ENCODE results near the gene LY6G6F.

Gene LY6G6F

GRCh38 chr6:31700740-31701401 lies 5.8 kb upstream of the LY6G6F start:
- CTCF ChIA-PET, result interaction anchor here (1.6 kb wide), 1 partner anchor 69 kb away, joined by 5 read pairs; no protein-coding TSS in a partner anchor
- POLR2A ChIA-PET, result interaction anchor here (0.6 kb wide), 1 partner anchor 126 kb away, joined by 3 read pairs; no protein-coding TSS in a partner anchor
- TF ChIP-seq CTCF (IDR thresholded peaks at IDR 0.05; ENCODE audit: control extremely low read depth, extremely low read depth, low read depth, missing control alignments), result no peak
- DNase-seq (ENCODE audit: extremely low spot score), result no peak

DNA sequence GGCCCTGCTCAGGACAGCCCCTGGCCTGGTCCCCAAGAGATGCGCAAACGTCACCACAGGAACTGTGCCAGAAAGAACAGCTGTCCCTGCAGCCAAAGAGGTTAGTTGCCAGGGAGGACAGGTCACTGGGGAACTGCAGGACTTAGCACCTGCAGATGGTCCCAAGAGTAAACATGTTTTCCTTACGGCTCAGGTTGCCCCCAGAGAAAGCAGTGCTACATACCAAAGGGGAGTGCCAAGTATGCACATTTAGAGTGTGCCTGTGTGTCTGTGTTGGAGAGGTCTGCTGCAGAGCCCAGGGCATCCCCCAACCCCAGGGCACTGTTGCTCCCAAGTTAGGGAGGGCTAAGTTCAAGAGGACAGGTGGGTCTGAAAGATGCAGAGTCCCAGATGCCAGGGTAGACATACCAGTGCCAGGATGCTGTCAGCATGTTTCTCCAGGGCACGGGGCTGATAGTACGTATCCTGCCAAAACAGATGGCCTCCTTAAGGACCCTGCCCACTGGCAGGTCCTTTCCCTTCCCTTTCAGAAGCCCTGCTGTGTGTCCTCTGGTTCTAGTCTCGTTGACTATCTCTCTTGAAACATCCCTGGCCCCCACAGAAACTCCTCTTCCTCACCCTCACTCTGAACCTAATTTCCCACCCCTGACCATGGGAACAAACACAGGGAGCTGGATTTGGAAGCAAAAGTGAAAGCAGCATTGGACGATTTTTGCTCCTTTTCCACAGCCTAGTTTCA lies 4.8 kb upstream of the LY6G6F start:
- CTCF ChIA-PET, result interaction anchor here (1.3 to 1.8 kb wide), 4 partner anchors 9 to 28 kb away, joined by 4 to 6 read pairs (median 4); no protein-coding TSS in a partner anchor
- no peak for DNase-seq (ENCODE audit: extremely low spot score)
- POLR2A ChIA-PET, result interaction anchor here (0.6 kb wide), 1 partner anchor 127 kb away, joined by 3 read pairs; no protein-coding TSS in a partner anchor
- no peak for TF ChIP-seq CTCF (IDR thresholded peaks at IDR 0.05; ENCODE audit: control extremely low read depth, extremely low read depth, low read depth, missing control alignments)

- TF ChIP-seq CTCF (IDR thresholded peaks at IDR 0.05; ENCODE audit: control extremely low read depth, extremely low read depth, low read depth, missing control alignments), result no peak
- DNase-seq (ENCODE audit: extremely low spot score), result peak; percentile 35
- CTCF ChIA-PET, result interaction anchor here (0.9 to 1.8 kb wide), 9 partner anchors 9 to 124 kb away, joined by 3 to 6 read pairs (median 4); partner anchors contain the start of genes LSM2 and LY6G5C
- POLR2A ChIA-PET, result interaction anchor here (0.6 to 1.3 kb wide), 4 partner anchors 8 to 138 kb away, joined by 3 to 7 read pairs (median 5); partner anchors contain the start of gene GPANK1
These were observed 4.3 kb upstream of the LY6G6F start for GRCh38 chr6:31702405-31702818.

DNA sequence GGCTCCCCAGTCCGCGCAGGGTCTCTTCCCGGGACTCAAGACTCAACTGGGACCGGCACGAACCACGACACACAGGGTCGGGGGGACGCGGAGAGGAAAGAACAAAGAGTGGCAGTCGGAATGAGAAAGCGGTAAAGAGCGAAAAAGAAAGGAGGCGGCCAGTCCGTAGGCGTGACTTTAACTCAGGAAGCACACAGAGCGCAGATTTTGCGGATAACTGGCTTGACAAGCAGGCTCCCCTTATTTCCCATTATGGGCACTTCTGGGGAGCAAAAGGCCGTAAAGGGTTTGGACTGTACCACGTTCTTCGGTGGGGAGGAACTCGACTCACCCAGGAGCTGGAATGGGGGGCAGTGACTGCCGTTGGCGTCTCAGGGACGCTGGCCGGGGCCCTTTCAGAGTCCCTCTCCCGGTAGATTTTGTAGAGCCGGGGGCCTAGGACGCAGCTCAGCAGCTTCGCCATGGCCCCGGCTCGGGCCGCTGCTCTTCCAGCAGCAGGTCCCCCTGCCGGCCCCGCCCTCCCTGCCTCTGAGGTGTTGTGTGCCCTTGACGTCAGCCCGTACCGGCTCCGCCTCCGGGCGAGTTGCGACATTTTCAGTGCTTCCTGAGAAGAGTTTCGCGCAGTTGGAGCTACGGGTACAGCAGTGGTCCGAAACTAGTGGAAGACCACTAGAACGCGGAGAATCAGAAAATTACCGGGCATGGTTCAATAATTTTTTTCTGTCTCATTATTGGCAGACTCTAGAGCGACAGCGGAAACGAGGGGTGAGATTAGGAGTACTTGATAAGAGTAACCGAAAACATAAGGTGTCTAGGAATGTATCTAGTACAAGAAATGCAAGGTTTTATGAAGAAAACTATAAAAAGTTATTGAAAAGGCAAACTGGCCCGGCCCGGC lies 3.6 kb upstream of the LY6G6F start, which contains the start of gene ABHD16A:
ABHD16A (minus strand) TSS at position 506 of the 898 bp plus-strand sequence; CDS start at position 463, 43 bp downstream.
- peak; percentile 99 for DNase-seq (ENCODE audit: extremely low spot score)
- TF ChIP-seq CTCF (IDR thresholded peaks at IDR 0.05; ENCODE audit: control extremely low read depth, extremely low read depth, low read depth, missing control alignments), result no peak
- CTCF ChIA-PET, result interaction anchor here (0.9 to 1.8 kb wide), 12 partner anchors 10 to 127 kb away, joined by 3 to 6 read pairs (median 4); partner anchors contain the start of genes LSM2, LY6G5C and VARS1
- POLR2A ChIA-PET, result interaction anchor here (0.5 to 1.3 kb wide), 6 partner anchors 8 to 195 kb away, joined by 3 to 7 read pairs (median 5); partner anchors contain the start of gene GPANK1

DNA sequence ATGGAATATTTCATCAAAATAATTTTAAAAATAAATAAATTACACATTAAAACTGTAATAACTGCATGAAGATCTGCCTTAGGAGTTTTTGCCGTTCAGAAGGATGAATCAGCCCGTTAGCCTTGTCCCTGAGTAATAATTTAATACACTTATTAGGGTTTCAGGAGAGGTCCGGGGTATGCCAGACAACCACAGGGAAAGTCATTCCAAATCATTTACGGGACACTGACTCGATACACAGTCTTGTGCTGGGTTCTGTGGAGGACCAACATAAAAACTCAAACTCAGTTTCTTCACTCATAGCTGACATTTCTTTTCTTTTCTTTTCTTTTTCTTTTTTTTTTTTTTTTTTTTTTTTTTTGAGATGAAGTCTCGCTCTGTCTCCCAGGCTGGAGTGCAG lies 735 bp upstream of the LY6G6F start:
- no peak for DNase-seq (ENCODE audit: extremely low spot score)
- ChIA-PET CTCF (interaction anchor here (1.3 to 2.1 kb wide), 3 partner anchors 11 to 63 kb away, joined by 4 to 8 read pairs (median 5); no protein-coding TSS in a partner anchor), POLR2A (interaction anchor here (0.6 kb wide), 1 partner anchor 540 kb away, joined by 3 read pairs; no protein-coding TSS in a partner anchor)
- no peak for TF ChIP-seq CTCF (IDR thresholded peaks at IDR 0.05; ENCODE audit: control extremely low read depth, extremely low read depth, low read depth, missing control alignments)

Data from GM10248 (cell line).